NT2/D1 (cell line): ENCODE measurements around the gene TRNT1.

ENCODE experiments used
- DNase-seq: peaks from one replicate; pipeline ENCODE4 v3.0.0-alpha.2; 2011; ENCODE audit warnings: low read depth, low spot score
- H3K27me3 ChIP-seq: 2 replicates; pipeline ENCODE4 v1.6.0; 2011; ENCODE audit warnings: mild to moderate bottlenecking; ENCODE audit not compliant: insufficient read length, insufficient read depth
- H3K36me3 ChIP-seq: 2 replicates; pipeline ENCODE4 v1.6.1; 2011; ENCODE audit warnings: mild to moderate bottlenecking, low read length, mixed read lengths; ENCODE audit not compliant: insufficient read depth, insufficient read length
- H3K4me1 ChIP-seq: 2 replicates; pipeline ENCODE4 v1.5.1; 2011; ENCODE audit not compliant: insufficient read depth, insufficient read length
- H3K4me3 ChIP-seq: 2 replicates; pipeline ENCODE4 v1.5.1; 2011; ENCODE audit warnings: low read depth; ENCODE audit not compliant: insufficient read length
- H3K9ac ChIP-seq: 2 replicates; pipeline ENCODE4 v1.6.0; 2011; ENCODE audit warnings: low read depth; ENCODE audit not compliant: insufficient read length
- H3K9me3 ChIP-seq: 2 replicates; pipeline ENCODE4 v1.5.1; 2011; ENCODE audit warnings: mild to moderate bottlenecking, low read length; ENCODE audit not compliant: insufficient read depth
- SUZ12 ChIP-seq: IDR thresholded peaks from 2 replicates; pipeline ENCODE4 v1.6.1; 2011; ENCODE audit not compliant: insufficient read length, insufficient read depth; ENCODE audit errors: extremely low read depth
- YY1 ChIP-seq: IDR thresholded peaks from 2 replicates; pipeline ENCODE4 v1.6.1; 2011; ENCODE audit not compliant: insufficient read length, insufficient read depth
- ZNF274 ChIP-seq: IDR thresholded peaks from 2 replicates; pipeline ENCODE4 v1.6.1; 2011; ENCODE audit warnings: mild to moderate bottlenecking, low read depth, low read length

The TRNT1 gene

GRCh38 chr3:3086239-3086638 lies 40.5 kb upstream of the TRNT1 start:
- TF ChIP-seq YY1 (no peak), ZNF274 (no peak), SUZ12 (no peak)
- no peak for DNase-seq
- Histone ChIP-seq H3K27me3 (no peaks in the 10 kb centered on the region), H3K4me1 (no peaks in the 10 kb centered on the region), H3K9me3 (no peaks in the 10 kb centered on the region), H3K4me3 (no peak overlapping the region), H3K9ac (no peak overlapping the region), H3K36me3 (no peaks in the 10 kb centered on the region)

DNA sequence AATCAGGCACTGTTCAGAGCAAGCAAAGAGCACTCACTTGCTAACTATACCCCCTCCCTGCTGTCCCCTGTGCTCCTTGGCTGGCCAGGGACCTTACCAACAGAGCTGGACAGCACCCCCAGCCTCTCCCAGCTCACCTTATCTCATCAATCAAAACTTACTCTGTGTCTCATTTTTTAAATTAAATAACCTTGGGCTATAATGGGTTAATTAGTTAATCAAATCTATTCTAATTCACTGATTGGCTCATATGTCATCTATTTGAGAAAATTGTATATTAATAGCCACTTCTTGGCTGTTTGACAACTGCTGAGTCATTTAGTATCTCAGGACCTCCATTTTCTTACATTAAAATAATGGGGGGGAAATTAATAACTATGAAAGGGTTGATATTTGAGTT lies 39.5 kb upstream of the TRNT1 start:
- no peak for TF ChIP-seq YY1
- TF ChIP-seq ZNF274, result no peak
- no peak for TF ChIP-seq SUZ12
- H3K4me1 ChIP-seq, result no peaks in the 10 kb centered on the region
- H3K4me3 ChIP-seq, result no peak overlapping the region
- no peaks in the 10 kb centered on the region for H3K9me3 ChIP-seq
- DNase-seq, result no peak
- H3K36me3 ChIP-seq, result no peaks in the 10 kb centered on the region
- H3K9ac ChIP-seq, result no peak overlapping the region
- no peaks in the 10 kb centered on the region for H3K27me3 ChIP-seq

- Histone ChIP-seq H3K9ac (no peak overlapping the region), H3K4me1 (no peaks in the 10 kb centered on the region), H3K36me3 (no peaks in the 10 kb centered on the region), H3K27me3 (no peaks in the 10 kb centered on the region), H3K4me3 (no peak overlapping the region), H3K9me3 (no peaks in the 10 kb centered on the region)
- DNase-seq, result no peak
- no peak for TF ChIP-seq SUZ12
- TF ChIP-seq ZNF274, result no peak
- no peak for TF ChIP-seq YY1
Observed at GRCh38 chr3:3087716-3088465, 38.8 kb upstream of the TRNT1 start.

GRCh38 chr3:3089017-3089416 lies 37.7 kb upstream of the TRNT1 start:
- H3K9me3 ChIP-seq, result no peaks in the 10 kb centered on the region

GRCh38 chr3:3097958-3098357 lies 28.8 kb upstream of the TRNT1 start:
- Histone ChIP-seq H3K27me3 (no peaks in the 10 kb centered on the region), H3K9ac (no peak overlapping the region), H3K4me3 (no peak overlapping the region), H3K36me3 (no peaks in the 10 kb centered on the region), H3K9me3 (no peaks in the 10 kb centered on the region), H3K4me1 (no peaks in the 10 kb centered on the region)
- no peak for TF ChIP-seq YY1
- no peak for TF ChIP-seq SUZ12
- no peak for TF ChIP-seq ZNF274
- no peak for DNase-seq

More at GRCh38 chr3:3089017-3089416, 37.7 kb upstream of the TRNT1 start:
- H3K9ac ChIP-seq, result no peak overlapping the region
- H3K4me1 ChIP-seq, result no peaks in the 10 kb centered on the region
- no peak for TF ChIP-seq SUZ12
- TF ChIP-seq YY1, result no peak
- TF ChIP-seq ZNF274, result no peak
- no peaks in the 10 kb centered on the region for H3K36me3 ChIP-seq
- no peak for DNase-seq
- H3K27me3 ChIP-seq, result no peaks in the 10 kb centered on the region
- no peak overlapping the region for H3K4me3 ChIP-seq

DNA sequence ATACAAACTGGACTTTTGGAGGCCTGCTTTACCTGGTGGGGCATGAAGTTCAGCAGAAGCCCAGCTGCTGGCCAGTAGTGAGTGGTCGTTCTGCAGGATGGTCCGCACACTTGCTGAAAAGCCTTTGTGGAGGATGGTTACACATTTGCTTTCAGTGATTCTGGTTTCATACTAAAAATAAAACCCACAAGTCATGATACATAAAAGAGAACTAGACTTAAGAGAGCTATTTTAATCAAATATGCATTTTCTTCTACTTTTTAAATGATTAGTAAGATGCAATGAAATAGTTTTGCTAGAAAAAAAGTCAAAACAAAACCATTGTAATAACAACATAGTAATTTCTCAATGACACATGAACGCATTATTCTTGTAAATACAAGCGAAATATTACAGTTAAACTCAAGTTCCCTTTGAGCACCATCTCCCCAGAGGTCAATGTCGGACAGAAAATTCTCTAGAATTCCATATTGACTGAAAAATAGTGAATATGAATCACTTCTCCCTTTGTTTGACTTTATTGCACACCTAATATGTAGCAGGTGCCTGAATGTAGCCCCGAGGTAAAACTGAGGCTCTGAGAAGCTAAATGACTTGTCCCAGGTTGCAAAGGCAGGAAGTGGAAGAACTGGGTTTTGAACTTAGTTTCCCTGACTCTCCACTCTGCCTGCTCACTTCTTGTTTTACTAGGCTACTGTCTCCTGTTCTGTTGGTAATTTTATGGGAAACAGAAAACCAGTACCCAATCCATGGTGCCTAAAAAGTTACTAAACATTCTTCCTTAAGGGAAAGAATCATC lies 24.9 kb upstream of the TRNT1 start:
- TF ChIP-seq YY1 (no peak), ZNF274 (no peak), SUZ12 (no peak)
- no peaks in the 10 kb centered on the region for H3K9me3 ChIP-seq
- no peak overlapping the region for H3K9ac ChIP-seq
- no peaks in the 10 kb centered on the region for H3K36me3 ChIP-seq
- DNase-seq, result no peak
- no peak overlapping the region for H3K4me3 ChIP-seq
- H3K4me1 ChIP-seq, result no peaks in the 10 kb centered on the region
- H3K27me3 ChIP-seq, result no peaks in the 10 kb centered on the region

GRCh38 chr3:3102751-3103150 lies 24.0 kb upstream of the TRNT1 start:
- Histone ChIP-seq H3K36me3 (no peaks in the 10 kb centered on the region), H3K27me3 (no peaks in the 10 kb centered on the region), H3K9ac (no peak overlapping the region), H3K9me3 (no peaks in the 10 kb centered on the region), H3K4me3 (no peak overlapping the region), H3K4me1 (no peaks in the 10 kb centered on the region)
- TF ChIP-seq YY1, result no peak
- TF ChIP-seq ZNF274, result no peak
- no peak for TF ChIP-seq SUZ12
- DNase-seq, result no peak

DNA sequence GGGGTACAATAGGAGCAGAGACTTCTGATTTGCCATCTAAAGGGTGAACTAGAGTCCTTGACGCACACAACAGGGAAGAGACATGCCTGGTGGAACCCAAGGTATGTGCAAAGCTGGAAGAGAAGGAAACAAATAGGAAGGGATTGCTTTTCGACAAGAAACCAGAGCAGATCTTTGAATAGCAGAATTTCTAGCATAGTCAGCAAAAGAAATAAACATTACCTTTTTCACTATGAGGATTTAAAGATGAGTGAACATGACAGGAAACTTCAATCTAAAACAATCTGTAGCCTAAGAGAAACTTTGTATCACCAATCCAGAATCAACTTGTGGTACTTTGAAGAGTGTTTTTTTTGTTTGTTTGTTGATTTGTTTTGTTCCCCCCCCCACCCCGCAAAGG lies 21.5 kb upstream of the TRNT1 start:
- Histone ChIP-seq H3K4me1 (no peaks in the 10 kb centered on the region), H3K9ac (no peak overlapping the region), H3K36me3 (no peaks in the 10 kb centered on the region), H3K27me3 (no peaks in the 10 kb centered on the region), H3K4me3 (no peak overlapping the region), H3K9me3 (no peaks in the 10 kb centered on the region)
- no peak for DNase-seq
- no peak for TF ChIP-seq ZNF274
- TF ChIP-seq SUZ12, result no peak
